22Rv1 (cell line): ENCODE results near the gene CUL5.

Experiments
- ZFX ChIP-seq: fragments of 450-650 bp; IDR thresholded peaks from 2 replicates; pipeline ENCODE4 v1.6.1; 2017; ENCODE audit warnings: antibody characterized with exemption, borderline replicate concordance
- TF ChIP-seq, protein P1 (sequence below): fragments of 450-650 bp; IDR thresholded peaks from 2 replicates; pipeline ENCODE4 v1.5.1; 2017; ENCODE audit warnings: mild to moderate bottlenecking

DNA sequence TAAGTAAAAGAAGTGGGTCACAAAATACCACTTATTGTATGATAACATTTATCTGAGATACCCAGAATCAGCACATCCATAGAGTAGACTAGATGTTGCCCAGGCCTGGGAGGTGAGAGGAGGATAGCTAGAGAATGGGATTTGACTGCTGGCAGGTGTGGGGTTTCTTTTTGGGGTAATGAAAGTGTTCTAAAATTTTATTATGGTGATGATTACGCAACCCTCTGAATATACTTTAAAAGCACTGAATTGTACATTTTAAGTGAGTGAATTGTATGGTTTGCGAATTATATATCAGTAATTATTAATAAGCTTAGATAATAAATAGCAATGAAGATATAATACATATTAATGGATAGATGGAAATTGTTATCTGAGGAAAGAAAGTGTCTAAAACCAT is 77.0 kb downstream of the CUL5 start:
- TF ChIP-seq, protein P1, sequence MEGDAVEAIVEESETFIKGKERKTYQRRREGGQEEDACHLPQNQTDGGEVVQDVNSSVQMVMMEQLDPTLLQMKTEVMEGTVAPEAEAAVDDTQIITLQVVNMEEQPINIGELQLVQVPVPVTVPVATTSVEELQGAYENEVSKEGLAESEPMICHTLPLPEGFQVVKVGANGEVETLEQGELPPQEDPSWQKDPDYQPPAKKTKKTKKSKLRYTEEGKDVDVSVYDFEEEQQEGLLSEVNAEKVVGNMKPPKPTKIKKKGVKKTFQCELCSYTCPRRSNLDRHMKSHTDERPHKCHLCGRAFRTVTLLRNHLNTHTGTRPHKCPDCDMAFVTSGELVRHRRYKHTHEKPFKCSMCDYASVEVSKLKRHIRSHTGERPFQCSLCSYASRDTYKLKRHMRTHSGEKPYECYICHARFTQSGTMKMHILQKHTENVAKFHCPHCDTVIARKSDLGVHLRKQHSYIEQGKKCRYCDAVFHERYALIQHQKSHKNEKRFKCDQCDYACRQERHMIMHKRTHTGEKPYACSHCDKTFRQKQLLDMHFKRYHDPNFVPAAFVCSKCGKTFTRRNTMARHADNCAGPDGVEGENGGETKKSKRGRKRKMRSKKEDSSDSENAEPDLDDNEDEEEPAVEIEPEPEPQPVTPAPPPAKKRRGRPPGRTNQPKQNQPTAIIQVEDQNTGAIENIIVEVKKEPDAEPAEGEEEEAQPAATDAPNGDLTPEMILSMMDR: no peak
- TF ChIP-seq ZFX: no peak
